ENCODE measurements around the gene CNNM4. TPM values are rescaled to one million over a fixed set of nuclear protein-coding genes. Genes with fewer than 3 reads are reported as not detected.

The CNNM4 gene
- polyA plus RNA-seq, 1 of the 3 experiments (the other 2 are of a cell fraction), result 5.5 TPM

- POLR2A ChIA-PET, result interaction anchor here (0.8 to 1.5 kb wide), 3 partner anchors 28 to 52 kb away, joined by 3 to 5 read pairs (median 3); partner anchors contain the start of gene ANKRD39
- Histone ChIP-seq H3K4me3 (ENCODE audit: low read depth in 2 of 2, low read length in 1 of 2) (peak within 1 kb of the TSS; percentile 73 to 76), H3K27ac (ENCODE audit: low read depth in 2 of 2, low read length in 1 of 2) (peak within 1 kb of the TSS; percentile 39 to 91; a peak in 2 of 4 replicates), H3K4me2 (peak within 1 kb of the TSS; percentile 99), H3K9ac (peak within 1 kb of the TSS; percentile 65), H2AFZ (ENCODE audit: low read depth) (peak within 1 kb of the TSS; percentile 93), H4K20me1 (ENCODE audit: insufficient read depth) (peaks cover 26% of the 10 kb centered on the region), H3K9me3 (no peaks in the 10 kb centered on the region), H3K27me3 (ENCODE audit: insufficient read depth) (no peaks in the 10 kb centered on the region), H3F3A (replicated peaks; ENCODE audit: insufficient read depth) (peaks cover 4% of the 10 kb centered on the region), H3K36me3 (replicated peaks in 1 of 2; ENCODE audit: control insufficient read depth in 1 of 2, insufficient read depth in 2 of 2, low read length in 1 of 2) (no peaks in the 10 kb centered on the region), H3K79me2 (ENCODE audit: insufficient read depth) (peaks cover 7% of the 10 kb centered on the region; the same call in 1 of the 2 replicates), H3K4me1 (ENCODE audit: control insufficient read depth in 1 of 2, insufficient read depth in 2 of 2, low read depth in 1 of 2, low read length in 1 of 2) (peaks cover 5 to 40% of the 10 kb centered on the region in 2 experiments; a peak in 3 of 4 replicates), H3K9me2 (no peaks in the 10 kb centered on the region)
- CTCF ChIA-PET, result interaction anchor here (0.6 to 6.1 kb wide), 14 partner anchors 10 to 297 kb away, joined by 3 to 35 read pairs (median 3); partner anchors contain the start of genes ANKRD36 and ANKRD39
- peak; percentile 99 for DNase-seq
- WGBS (ENCODE audit: low lambda C conversion rate), result no CpG with 5 or more reads among the region's 103 CpGs
- TF ChIP-seq CTCF (IDR thresholded peaks at IDR 0.05) (peak; percentile 55), NRF1 (IDR thresholded peaks at IDR 0.05; ENCODE audit: low read depth, low read length) (peak; percentile 71), RAD21 (IDR thresholded peaks at IDR 0.05; ENCODE audit: low read length) (no peak), USF2 (IDR thresholded peaks at IDR 0.05; ENCODE audit: borderline replicate concordance, low read depth, low read length) (0 out of 2 replicates have a peak, but pooled peaks have one; percentile 2), PBX3 (IDR thresholded peaks at IDR 0.05) (peak; percentile 43), GABPA (IDR thresholded peaks at IDR 0.05; ENCODE audit: low read depth) (no peak), YY1 (IDR thresholded peaks at IDR 0.05; ENCODE audit: low read depth) (peak; percentile 80), FOXJ3 (CRISPR knock-in tag; IDR thresholded peaks at IDR 0.05) (0 out of 2 replicates have a peak, but pooled peaks have one; percentile 20), EP300 (IDR thresholded peaks at IDR 0.05; ENCODE audit: borderline replicate concordance in 1 of 2, low read depth in 1 of 2, low read length in 1 of 2) (peak in 1 of 2 experiments; percentile 6; a peak in 1 of 4 replicates), TAF1 (IDR thresholded peaks at IDR 0.05; ENCODE audit: borderline replicate concordance, low read depth, low read length) (peak; percentile 46; the same call in 1 of the 2 replicates), IRF3 (IDR thresholded peaks at IDR 0.05; ENCODE audit: low read depth, low read length) (peak; percentile 28; the same call in 1 of the 2 replicates), RCOR1 (IDR thresholded peaks at IDR 0.05; ENCODE audit: low read length) (no peak)
Observed at GRCh38 chr2:96816127-96816835, 55.6 kb downstream of the CNNM4 start, which contains the start of gene CNNM3. TSS of gene CNNM3 (plus strand) at chr2:96816268. CDS start at chr2:96816278, 10 bp downstream.
